ENCODE measurements around the gene NRDC.

DNA sequence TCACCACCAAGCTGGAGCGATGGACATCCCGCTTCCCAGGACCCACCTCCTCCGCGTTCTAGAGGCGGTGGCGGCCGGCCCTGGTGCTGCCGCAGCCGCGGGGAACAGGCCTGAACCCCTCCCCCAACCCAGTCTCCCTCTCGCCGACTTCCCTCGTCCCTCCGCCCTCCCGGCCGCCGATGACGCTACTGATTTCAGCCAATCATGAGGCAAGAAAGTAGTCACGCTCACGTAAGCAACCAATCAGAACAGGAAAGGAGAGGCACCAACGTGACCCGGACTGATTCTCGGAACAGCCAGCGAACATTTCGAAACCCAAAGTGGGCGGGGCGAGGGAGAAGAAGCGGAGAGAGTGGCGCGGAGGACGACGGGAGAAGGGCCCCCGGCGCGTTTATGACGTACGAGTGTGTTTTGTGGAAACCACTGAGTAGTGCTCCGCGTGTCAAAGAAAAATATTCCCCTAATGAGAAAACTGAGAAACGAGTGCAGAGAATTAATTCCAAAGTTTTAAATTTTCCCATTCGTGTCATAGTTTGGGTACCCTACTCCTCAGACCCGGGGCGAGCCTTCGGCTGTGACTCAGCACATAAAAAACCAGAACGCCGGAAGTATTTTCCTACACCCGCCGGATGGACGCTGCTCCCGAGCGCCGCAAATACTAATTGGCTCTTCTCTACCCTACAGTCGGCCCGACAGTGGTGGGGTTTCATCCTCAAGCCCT is at the start of gene NRDC:
- peak; percentile 94 to 95 for TF ChIP-seq POLR2A (IDR thresholded peaks at IDR 0.05)
- TF ChIP-seq, protein P1, sequence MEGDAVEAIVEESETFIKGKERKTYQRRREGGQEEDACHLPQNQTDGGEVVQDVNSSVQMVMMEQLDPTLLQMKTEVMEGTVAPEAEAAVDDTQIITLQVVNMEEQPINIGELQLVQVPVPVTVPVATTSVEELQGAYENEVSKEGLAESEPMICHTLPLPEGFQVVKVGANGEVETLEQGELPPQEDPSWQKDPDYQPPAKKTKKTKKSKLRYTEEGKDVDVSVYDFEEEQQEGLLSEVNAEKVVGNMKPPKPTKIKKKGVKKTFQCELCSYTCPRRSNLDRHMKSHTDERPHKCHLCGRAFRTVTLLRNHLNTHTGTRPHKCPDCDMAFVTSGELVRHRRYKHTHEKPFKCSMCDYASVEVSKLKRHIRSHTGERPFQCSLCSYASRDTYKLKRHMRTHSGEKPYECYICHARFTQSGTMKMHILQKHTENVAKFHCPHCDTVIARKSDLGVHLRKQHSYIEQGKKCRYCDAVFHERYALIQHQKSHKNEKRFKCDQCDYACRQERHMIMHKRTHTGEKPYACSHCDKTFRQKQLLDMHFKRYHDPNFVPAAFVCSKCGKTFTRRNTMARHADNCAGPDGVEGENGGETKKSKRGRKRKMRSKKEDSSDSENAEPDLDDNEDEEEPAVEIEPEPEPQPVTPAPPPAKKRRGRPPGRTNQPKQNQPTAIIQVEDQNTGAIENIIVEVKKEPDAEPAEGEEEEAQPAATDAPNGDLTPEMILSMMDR (IDR thresholded peaks at IDR 0.05) = no peak

Data from sigmoid colon (tissue), 3 donors.